GM19328 (cell line): ENCODE data around the gene ADGRL1.
"Not testable (repeated sequence)": the region's sequence is repeated elsewhere in the genome, so short reads cannot be mapped to it uniquely, and the experiment has no call there.

Experiments
- ATAC-seq: cut with Tn5 transposase; IDR thresholded peaks from one replicate; pipeline ENCODE4 v1.9.1; 2021; ENCODE audit warnings: mild to moderate bottlenecking, moderate library complexity; ENCODE audit not compliant: unreplicated experiment

ADGRL1 gene

DNA sequence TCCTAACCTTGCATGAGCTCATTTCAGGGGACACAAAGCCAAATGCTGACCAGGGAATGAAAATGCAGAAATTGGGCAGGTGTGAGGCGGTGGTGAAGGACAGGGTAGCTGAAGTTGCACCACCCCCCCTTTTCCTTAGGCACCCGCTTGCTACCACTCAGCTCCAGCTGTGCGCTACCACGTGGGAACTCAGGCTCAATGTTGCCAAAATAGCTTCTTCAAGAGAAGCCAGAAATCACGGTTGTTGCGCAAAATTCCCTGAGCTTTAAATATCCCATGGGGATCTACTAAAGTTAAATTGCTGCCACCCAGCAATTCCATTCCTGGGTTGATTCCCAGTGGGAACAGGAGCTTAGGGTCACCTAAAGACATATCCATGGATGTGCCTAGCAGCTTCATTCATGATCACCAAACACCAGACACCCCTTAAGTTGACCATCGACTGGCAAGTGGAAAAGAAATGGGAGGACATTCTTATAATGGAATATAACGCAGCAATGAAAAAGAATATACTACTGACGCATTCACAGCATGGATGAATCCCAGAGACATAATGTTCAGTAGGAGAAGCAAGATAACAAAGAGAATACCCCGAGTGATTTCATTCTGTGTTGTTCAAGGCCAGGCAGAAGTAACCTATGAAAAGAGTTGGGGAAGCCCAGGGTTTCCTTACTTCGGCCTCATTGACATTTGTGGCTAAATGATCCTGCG lies 12.8 kb upstream of the ADGRL1 start:
- ATAC-seq: no peak

- ATAC-seq: not testable (repeated sequence)
Measured at GRCh38 chr19:14217886-14218285, 11.9 kb upstream of the ADGRL1 start.

GRCh38 chr19:14214580-14214979 lies 8.6 kb upstream of the ADGRL1 start:
- no peak for ATAC-seq

GRCh38 chr19:14210182-14210581 lies 4.2 kb upstream of the ADGRL1 start:
- not testable (repeated sequence) for ATAC-seq

GRCh38 chr19:14209401-14209800 lies 3.4 kb upstream of the ADGRL1 start:
- not testable (repeated sequence) for ATAC-seq

DNA sequence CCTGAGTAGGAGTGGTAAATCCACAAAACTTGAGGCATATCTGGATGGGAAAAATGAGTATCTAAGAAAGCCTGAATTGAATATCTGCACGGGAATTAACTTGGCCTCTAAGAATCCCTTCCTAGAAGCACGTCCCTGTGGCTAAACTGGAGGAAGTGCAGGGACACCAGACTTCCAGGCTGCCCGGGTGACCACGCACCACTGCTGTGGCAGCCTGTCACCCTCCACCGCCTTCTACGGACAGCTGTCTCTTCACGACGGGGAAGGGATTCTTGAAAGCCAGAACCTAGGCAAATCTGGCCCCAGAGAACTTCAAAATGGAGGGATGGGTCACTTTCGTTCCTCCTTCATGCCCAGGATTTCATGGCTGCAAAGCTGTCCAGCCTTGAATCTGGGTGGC lies 2.5 kb upstream of the ADGRL1 start:
- not testable (repeated sequence) for ATAC-seq

DNA sequence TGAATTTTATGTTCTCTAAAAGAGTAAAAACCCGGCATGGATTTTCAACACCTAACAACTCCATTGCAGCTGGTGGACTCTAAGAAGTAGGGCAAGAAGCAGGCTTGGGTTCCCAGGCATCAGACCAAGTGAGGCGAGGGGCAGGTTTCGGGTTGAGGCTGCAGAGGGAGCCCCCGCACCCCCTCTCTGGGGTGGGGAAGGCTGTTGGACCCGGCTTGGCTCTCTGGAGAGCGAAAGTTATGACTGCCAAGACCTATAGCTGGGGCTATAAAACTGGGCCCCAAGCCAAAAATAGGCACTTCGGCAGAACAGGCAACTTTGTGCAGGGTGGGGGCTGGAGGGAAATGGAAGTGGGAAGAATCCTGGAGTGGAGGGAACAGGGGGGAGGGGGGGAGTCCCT lies 1.8 kb upstream of the ADGRL1 start:
- not testable (repeated sequence) for ATAC-seq

GRCh38 chr19:14206737-14207726 lies 1.1 kb upstream of the ADGRL1 start:
- not testable (repeated sequence) for ATAC-seq

GRCh38 chr19:14206308-14206707 lies 339 bp upstream of the ADGRL1 start:
- not testable (repeated sequence) for ATAC-seq

- not testable (repeated sequence) for ATAC-seq
Measured at GRCh38 chr19:14204676-14205451, 1.1 kb downstream of the ADGRL1 start.

DNA sequence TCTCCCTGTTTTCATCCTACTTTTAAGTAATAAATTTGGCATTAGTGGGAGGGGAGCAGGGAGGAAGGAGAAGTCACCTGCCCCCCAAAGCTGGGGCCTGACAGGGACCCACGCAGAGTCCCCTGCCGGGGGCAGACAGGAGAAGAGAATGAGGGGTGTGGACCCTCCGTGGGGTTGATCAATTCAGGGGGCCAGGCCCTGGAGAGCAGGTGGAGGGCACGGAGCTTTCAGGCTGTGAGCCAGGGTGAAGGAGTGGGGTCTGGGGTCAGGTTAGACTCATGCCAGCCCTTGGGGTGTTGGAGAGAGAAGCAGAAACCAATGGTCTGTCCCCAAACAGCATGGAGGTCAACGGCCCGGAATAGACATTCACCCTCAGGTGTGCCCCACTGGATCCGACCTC lies 1.8 kb downstream of the ADGRL1 start:
- not testable (repeated sequence) for ATAC-seq

DNA sequence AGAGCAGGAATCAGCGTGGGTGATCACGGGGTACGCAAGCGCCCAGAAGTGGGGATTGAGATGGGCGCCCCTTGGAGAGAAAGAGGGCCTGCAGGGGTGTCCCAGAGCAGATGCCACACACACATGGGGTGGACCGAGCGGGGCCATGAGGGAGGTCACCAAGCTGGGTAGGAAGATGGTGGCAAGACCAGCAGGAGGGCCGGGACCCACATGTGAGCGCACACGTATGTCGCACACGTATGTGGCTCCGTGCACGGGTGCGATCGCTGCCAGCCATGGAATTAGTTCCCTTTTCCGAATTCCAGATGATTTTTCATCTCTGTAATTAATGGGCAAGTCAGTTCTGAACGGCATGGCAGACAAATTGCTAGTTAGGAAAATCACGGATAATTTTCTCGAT lies 2.2 kb downstream of the ADGRL1 start:
- ATAC-seq: not testable (repeated sequence)

- ATAC-seq: no peak
Measured at GRCh38 chr19:14203177-14203576, 2.8 kb downstream of the ADGRL1 start.

DNA sequence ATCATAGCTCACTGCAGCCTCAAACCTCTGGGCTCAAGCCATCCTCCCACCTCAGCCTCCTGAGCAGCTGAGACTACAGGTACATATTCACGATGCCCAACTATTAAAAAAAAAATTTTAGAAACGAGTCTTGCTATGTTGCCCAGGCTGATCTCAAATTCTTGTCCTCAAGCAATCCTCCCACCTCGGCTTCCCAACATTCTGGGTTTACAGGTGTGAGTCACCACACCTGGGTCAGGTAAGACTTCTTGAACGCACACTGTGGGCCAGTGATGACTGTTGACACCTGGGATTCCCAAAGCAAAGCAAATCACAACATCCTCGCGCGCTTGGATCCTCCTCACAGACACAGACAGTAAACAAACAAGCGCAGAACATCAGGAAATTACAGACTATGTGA lies 4.5 kb downstream of the ADGRL1 start:
- not testable (repeated sequence) for ATAC-seq

DNA sequence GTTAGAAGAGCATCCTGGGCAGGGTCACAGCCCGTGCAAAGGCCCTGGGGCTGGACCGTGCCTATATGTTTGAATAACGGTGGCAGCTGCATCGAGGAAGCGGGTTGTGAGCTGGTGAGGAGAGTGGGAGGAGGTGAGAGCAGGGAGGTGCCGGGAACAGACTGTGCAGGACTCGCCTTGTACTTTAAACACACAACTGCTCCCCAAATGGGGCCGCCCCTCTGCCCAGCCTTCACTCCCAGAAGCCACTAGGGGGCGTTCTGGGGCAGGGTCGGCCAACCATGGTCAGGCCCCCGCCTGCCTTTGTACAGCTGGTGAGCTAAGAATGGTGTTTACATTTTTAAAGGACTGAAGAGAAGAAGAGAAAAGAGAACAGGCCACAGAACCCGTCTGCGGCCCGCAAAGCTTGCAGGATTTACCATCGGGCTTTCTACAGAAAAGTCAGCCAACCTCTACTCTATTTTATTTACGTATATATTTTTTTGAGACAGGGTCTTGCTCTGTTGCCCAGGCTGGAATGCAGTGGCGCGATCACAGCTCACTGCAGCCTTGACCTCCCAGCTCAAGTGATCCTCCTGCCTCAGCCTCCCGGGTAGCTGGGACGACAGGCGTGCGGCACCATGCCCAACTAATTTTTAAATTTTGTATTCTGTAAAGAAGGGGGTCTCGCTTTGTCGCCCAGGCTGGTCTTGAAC lies 5.7 kb downstream of the ADGRL1 start:
- ATAC-seq: not testable (repeated sequence)

DNA sequence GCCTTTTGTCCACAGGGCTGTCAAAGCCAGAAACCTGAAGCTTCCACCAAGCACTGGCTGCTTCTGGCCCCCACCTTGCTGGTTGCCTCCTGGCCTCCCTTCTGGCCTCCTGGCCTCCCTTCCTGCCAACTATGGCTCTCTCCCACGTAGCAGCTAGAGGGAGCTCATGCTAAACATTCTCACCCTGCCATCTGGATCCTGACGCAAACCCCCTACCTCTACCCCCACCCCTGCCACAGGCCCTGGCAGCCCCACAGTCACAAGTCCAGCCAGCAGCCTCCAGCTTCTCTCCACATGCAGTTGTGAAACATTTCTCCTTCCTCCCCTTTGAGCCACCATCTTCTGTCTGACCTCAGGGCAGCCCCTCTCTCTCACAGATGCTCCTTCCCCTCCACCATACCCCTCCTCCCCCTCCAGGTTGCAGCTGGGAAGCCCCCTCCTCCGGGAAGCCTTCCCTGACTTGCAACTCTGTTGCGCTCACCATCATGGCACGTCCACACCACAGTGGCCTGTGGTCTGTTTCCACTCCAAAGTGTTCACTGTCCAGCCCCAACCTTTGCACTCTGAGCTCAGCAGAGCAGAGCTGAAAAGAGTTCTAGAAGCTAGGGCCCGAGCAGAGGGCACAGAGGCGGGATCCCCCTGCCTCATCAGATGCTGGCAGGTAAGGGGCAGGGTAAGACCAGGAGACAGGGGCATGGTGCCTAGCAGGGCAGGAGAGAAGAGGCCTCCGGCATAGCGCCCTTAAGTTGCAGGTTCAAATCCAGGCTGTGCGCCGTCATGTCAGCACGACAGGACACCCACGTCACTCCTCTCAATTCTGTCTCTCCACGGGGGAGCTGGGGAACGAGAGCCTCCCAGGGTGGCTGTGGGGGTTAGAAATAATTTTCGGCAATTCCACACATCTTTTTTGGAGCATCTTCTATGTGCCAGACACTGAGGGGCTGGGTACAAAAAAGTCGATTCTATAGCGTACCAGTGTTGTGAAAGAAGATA lies 7.3 kb downstream of the ADGRL1 start:
- ATAC-seq: no peak

DNA sequence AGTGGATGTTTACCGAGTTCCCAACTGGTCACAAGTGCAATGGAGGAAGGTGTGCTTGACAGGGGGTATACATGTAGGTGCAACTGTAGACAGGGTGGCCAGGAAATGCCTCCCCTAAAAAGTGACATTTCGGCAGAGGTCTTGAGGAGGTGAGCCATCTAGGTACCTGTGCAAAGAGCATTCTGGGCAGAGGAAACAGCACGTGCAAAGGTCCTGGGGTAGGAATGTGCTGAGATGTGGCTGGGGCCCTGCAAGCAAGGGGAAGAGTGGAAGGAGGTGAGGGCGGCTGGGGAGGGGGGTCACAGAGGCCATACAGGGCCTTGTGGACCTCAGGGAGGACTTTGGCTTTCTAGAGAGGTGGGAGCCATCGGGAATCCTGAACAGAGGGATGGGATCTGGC lies 8.1 kb downstream of the ADGRL1 start:
- ATAC-seq: no peak

- not testable (repeated sequence) for ATAC-seq
Measured at GRCh38 chr19:14197288-14197687, 8.7 kb downstream of the ADGRL1 start.

DNA sequence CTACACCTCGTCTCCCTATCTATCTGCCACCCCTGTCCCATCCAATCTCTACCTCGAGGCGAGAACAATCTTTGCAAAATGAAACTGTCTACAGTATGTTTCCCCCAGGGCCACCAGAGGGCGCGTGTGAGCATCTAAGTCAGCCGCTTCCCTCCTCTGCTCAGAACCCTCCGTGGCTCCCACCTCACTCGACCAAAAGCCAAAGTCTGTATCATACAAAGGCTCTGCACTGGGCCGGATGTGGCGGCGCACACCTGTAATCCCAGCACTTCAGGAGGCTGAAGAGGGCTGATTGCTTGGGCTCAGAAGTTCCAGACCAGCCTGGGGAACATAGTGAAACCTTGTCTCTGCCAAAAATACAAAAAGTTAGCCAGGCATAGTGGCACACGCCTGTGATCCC lies 9.9 kb downstream of the ADGRL1 start:
- ATAC-seq: not testable (repeated sequence)
